ENCODE data around the gene SECISBP2L. TPM values are rescaled to one million over a fixed set of nuclear protein-coding genes. Genes with fewer than 3 reads are reported as not detected.

SECISBP2L gene
- total and polyA plus RNA-seq, 4 experiments from 2014 or later, result 9.1 to 72.9 (median 43.3) TPM

- H3K4me1 Mint-ChIP-seq, result peaks cover 0 to 1% (median 0%) of the 10 kb centered on the region in 4 donors
- no peaks in the 10 kb centered on the region for H3K4me1 ChIP-seq (ENCODE audit: insufficient read depth, low read length)
- DNase-seq, result no peak
- no peaks in the 10 kb centered on the region for H3K27me3 Mint-ChIP-seq
- H3K9me3 ChIP-seq (ENCODE audit: control insufficient read depth in 1 of 2, low read length in 2 of 2), result no peaks in the 10 kb centered on the region
- H3K27ac ChIP-seq (ENCODE audit: low read depth, low read length), result no peak overlapping the region
- peaks cover 41% of the 10 kb centered on the region for H3K36me3 ChIP-seq (ENCODE audit: insufficient read depth, low read length)
- intact Hi-C loops (cut with micrococcal nuclease), result no loop called here
- H3K36me3 Mint-ChIP-seq, result peaks cover 53 to 65% of the 10 kb centered on the region in 2 donors
- no peaks in the 10 kb centered on the region for H3K9me3 Mint-ChIP-seq
- H3K27ac Mint-ChIP-seq, result peak overlapping the region in 2 of 7 donors; percentile 31 to 59
- H3K27me3 ChIP-seq (ENCODE audit: insufficient read depth, low read length), result no peaks in the 10 kb centered on the region
- no peak overlapping the region for H3K4me3 Mint-ChIP-seq
- H3K4me3 ChIP-seq (ENCODE audit: low read length in 2 of 2), result no peak overlapping the region
- ChIA-PET CTCF (ENCODE audit: partially characterized antibody) (interaction anchor here (1.0 kb wide), 1 partner anchor 17 kb away, joined by 4 read pairs; no protein-coding TSS in a partner anchor), POLR2A (ENCODE audit: partially characterized antibody) (no interaction called here)
These were observed 53.7 kb downstream of the SECISBP2L start for GRCh38 chr15:48992545-48992944.

- ChIA-PET POLR2A (ENCODE audit: partially characterized antibody) (no interaction called here), CTCF (ENCODE audit: partially characterized antibody) (interaction anchor here (1.0 kb wide), 2 partner anchors 16 kb away, joined by 4 read pairs; no protein-coding TSS in a partner anchor)
- intact Hi-C loops (cut with micrococcal nuclease), result no loop called here
- peaks cover 39% of the 10 kb centered on the region for H3K36me3 ChIP-seq (ENCODE audit: insufficient read depth, low read length)
- H3K27me3 Mint-ChIP-seq, result no peaks in the 10 kb centered on the region
- no peak overlapping the region for H3K4me3 Mint-ChIP-seq
- peaks cover 48 to 60% of the 10 kb centered on the region in 2 donors for H3K36me3 Mint-ChIP-seq
- H3K4me1 ChIP-seq (ENCODE audit: insufficient read depth, low read length), result no peaks in the 10 kb centered on the region
- H3K9me3 ChIP-seq (ENCODE audit: control insufficient read depth in 1 of 2, low read length in 2 of 2), result no peaks in the 10 kb centered on the region
- no peak overlapping the region for H3K4me3 ChIP-seq (ENCODE audit: low read length in 2 of 2)
- H3K4me1 Mint-ChIP-seq, result peaks cover 0 to 1% (median 0%) of the 10 kb centered on the region in 4 donors
- H3K9me3 Mint-ChIP-seq, result no peaks in the 10 kb centered on the region
- peak overlapping the region in 1 of 7 donors; percentile 31 for H3K27ac Mint-ChIP-seq
- H3K27ac ChIP-seq (ENCODE audit: low read depth, low read length), result no peak overlapping the region
- DNase-seq, result no peak
- no peaks in the 10 kb centered on the region for H3K27me3 ChIP-seq (ENCODE audit: insufficient read depth, low read length)
These were observed 54.1 kb downstream of the SECISBP2L start for GRCh38 chr15:48992096-48992495.

GRCh38 chr15:48989170-48989569, 57.1 kb downstream of the SECISBP2L start:
- peaks cover 29 to 38% of the 10 kb centered on the region in 2 donors for H3K36me3 Mint-ChIP-seq
- Histone ChIP-seq H3K36me3 (ENCODE audit: insufficient read depth, low read length) (peaks cover 22% of the 10 kb centered on the region), H3K27me3 (ENCODE audit: insufficient read depth, low read length) (no peaks in the 10 kb centered on the region), H3K9me3 (ENCODE audit: control insufficient read depth in 1 of 2, low read length in 2 of 2) (no peaks in the 10 kb centered on the region), H3K4me3 (ENCODE audit: low read length in 2 of 2) (no peak overlapping the region), H3K4me1 (ENCODE audit: insufficient read depth, low read length) (no peaks in the 10 kb centered on the region), H3K27ac (ENCODE audit: low read depth, low read length) (no peak overlapping the region)
- H3K27me3 Mint-ChIP-seq, result no peaks in the 10 kb centered on the region
- intact Hi-C loops (cut with micrococcal nuclease), result no loop called here
- no peak overlapping the region for H3K27ac Mint-ChIP-seq
- DNase-seq, result no peak
- CTCF ChIA-PET (ENCODE audit: partially characterized antibody), result interaction anchor here (0.8 to 1.7 kb wide), 3 partner anchors 13 to 317 kb away, joined by 3 to 7 read pairs (median 4); no protein-coding TSS in a partner anchor
- POLR2A ChIA-PET (ENCODE audit: partially characterized antibody), result no interaction called here
- H3K4me3 Mint-ChIP-seq, result no peak overlapping the region
- no peaks in the 10 kb centered on the region for H3K9me3 Mint-ChIP-seq
- H3K4me1 Mint-ChIP-seq, result peaks cover 0 to 1% (median under 1%) of the 10 kb centered on the region in 4 donors

GRCh38 chr15:48987142-48987541, 59.1 kb downstream of the SECISBP2L start:
- intact Hi-C loops (cut with micrococcal nuclease), result no loop called here
- Mint-ChIP-seq H3K36me3 (peaks cover 12 to 21% of the 10 kb centered on the region in 2 donors), H3K27me3 (peaks cover 2 to 3% of the 10 kb centered on the region in 2 donors), H3K27ac (peak overlapping the region in 1 of 7 donors; percentile 0), H3K4me3 (no peak overlapping the region), H3K9me3 (no peaks in the 10 kb centered on the region), H3K4me1 (peaks cover 0 to 1% (median under 1%) of the 10 kb centered on the region in 4 donors)
- Histone ChIP-seq H3K27ac (ENCODE audit: low read depth, low read length) (no peak overlapping the region), H3K27me3 (ENCODE audit: insufficient read depth, low read length) (no peaks in the 10 kb centered on the region), H3K4me1 (ENCODE audit: insufficient read depth, low read length) (no peaks in the 10 kb centered on the region), H3K9me3 (ENCODE audit: control insufficient read depth in 1 of 2, low read length in 2 of 2) (no peaks in the 10 kb centered on the region), H3K36me3 (ENCODE audit: insufficient read depth, low read length) (peaks cover 16% of the 10 kb centered on the region), H3K4me3 (ENCODE audit: low read length in 2 of 2) (no peak overlapping the region)
- ChIA-PET CTCF (ENCODE audit: partially characterized antibody) (interaction anchor here (1.5 to 3.9 kb wide), 2 partner anchors 11 to 125 kb away, joined by 4 to 37 read pairs; no protein-coding TSS in a partner anchor), POLR2A (ENCODE audit: partially characterized antibody) (no interaction called here)
- DNase-seq, result no peak

GRCh38 chr15:48986240-48986639, 60.0 kb downstream of the SECISBP2L start:
- no peak overlapping the region for H3K4me3 ChIP-seq (ENCODE audit: low read length in 2 of 2)
- no peak overlapping the region for H3K27ac ChIP-seq (ENCODE audit: low read depth, low read length)
- DNase-seq, result no peak
- H3K4me1 ChIP-seq (ENCODE audit: insufficient read depth, low read length), result no peaks in the 10 kb centered on the region
- no peaks in the 10 kb centered on the region for H3K9me3 Mint-ChIP-seq
- peaks cover 3 to 9% of the 10 kb centered on the region in 2 donors for H3K27me3 Mint-ChIP-seq
- H3K36me3 Mint-ChIP-seq, result peaks cover 7 to 13% of the 10 kb centered on the region in 2 donors
- ChIA-PET POLR2A (ENCODE audit: partially characterized antibody) (no interaction called here), CTCF (ENCODE audit: partially characterized antibody) (interaction anchor here (3.9 kb wide), 1 partner anchor 10 kb away, joined by 37 read pairs; no protein-coding TSS in a partner anchor)
- peaks cover 8% of the 10 kb centered on the region for H3K36me3 ChIP-seq (ENCODE audit: insufficient read depth, low read length)
- intact Hi-C loops (cut with micrococcal nuclease), result no loop called here
- no peaks in the 10 kb centered on the region for H3K9me3 ChIP-seq (ENCODE audit: control insufficient read depth in 1 of 2, low read length in 2 of 2)
- H3K27ac Mint-ChIP-seq, result no peak overlapping the region
- H3K4me1 Mint-ChIP-seq, result peaks cover 0 to 1% (median under 1%) of the 10 kb centered on the region in 4 donors
- H3K27me3 ChIP-seq (ENCODE audit: insufficient read depth, low read length), result no peaks in the 10 kb centered on the region
- no peak overlapping the region for H3K4me3 Mint-ChIP-seq

GRCh38 chr15:48985516-48985915, 60.7 kb downstream of the SECISBP2L start:
- H3K4me3 ChIP-seq (ENCODE audit: low read length in 2 of 2), result no peak overlapping the region
- peaks cover 4 to 10% of the 10 kb centered on the region in 2 donors for H3K36me3 Mint-ChIP-seq

GRCh38 chr15:48984811-48985352, 61.4 kb downstream of the SECISBP2L start:
- no peaks in the 10 kb centered on the region for H3K4me1 ChIP-seq (ENCODE audit: insufficient read depth, low read length)
- H3K27me3 Mint-ChIP-seq, result peaks cover 9 to 17% of the 10 kb centered on the region in 2 donors
- intact Hi-C loops (cut with micrococcal nuclease), result no loop called here
- POLR2A ChIA-PET (ENCODE audit: partially characterized antibody), result no interaction called here
- no peaks in the 10 kb centered on the region for H3K9me3 ChIP-seq (ENCODE audit: control insufficient read depth in 1 of 2, low read length in 2 of 2)
- no peak overlapping the region for H3K4me3 ChIP-seq (ENCODE audit: low read length in 2 of 2)
- peaks cover 0 to 5% of the 10 kb centered on the region in 2 donors for H3K36me3 Mint-ChIP-seq
- peak overlapping the region in 1 of 7 donors; percentile 25 for H3K27ac Mint-ChIP-seq
- H3K4me1 Mint-ChIP-seq, result peaks cover 0 to 1% (median 0%) of the 10 kb centered on the region in 4 donors
- no peak overlapping the region for H3K4me3 Mint-ChIP-seq
- H3K36me3 ChIP-seq (ENCODE audit: insufficient read depth, low read length), result no peaks in the 10 kb centered on the region
- CTCF ChIA-PET (ENCODE audit: partially characterized antibody), result interaction anchor here (1.1 to 3.9 kb wide), 2 partner anchors 9 to 11 kb away, joined by 4 to 37 read pairs; no protein-coding TSS in a partner anchor
- H3K27me3 ChIP-seq (ENCODE audit: insufficient read depth, low read length), result no peaks in the 10 kb centered on the region
- no peaks in the 10 kb centered on the region for H3K9me3 Mint-ChIP-seq
- no peak overlapping the region for H3K27ac ChIP-seq (ENCODE audit: low read depth, low read length)
- DNase-seq, result no peak

More at GRCh38 chr15:48985516-48985915, 60.7 kb downstream of the SECISBP2L start:
- H3K27ac ChIP-seq (ENCODE audit: low read depth, low read length), result no peak overlapping the region
- DNase-seq, result no peak
- Mint-ChIP-seq H3K9me3 (no peaks in the 10 kb centered on the region), H3K27me3 (peaks cover 6 to 15% of the 10 kb centered on the region in 2 donors), H3K4me1 (peaks cover 0 to 1% (median 0%) of the 10 kb centered on the region in 4 donors), H3K4me3 (no peak overlapping the region), H3K27ac (no peak overlapping the region)
- H3K4me1 ChIP-seq (ENCODE audit: insufficient read depth, low read length), result no peaks in the 10 kb centered on the region
- no peaks in the 10 kb centered on the region for H3K27me3 ChIP-seq (ENCODE audit: insufficient read depth, low read length)
- H3K36me3 ChIP-seq (ENCODE audit: insufficient read depth, low read length), result peaks cover 4% of the 10 kb centered on the region
- H3K9me3 ChIP-seq (ENCODE audit: control insufficient read depth in 1 of 2, low read length in 2 of 2), result no peaks in the 10 kb centered on the region
- POLR2A ChIA-PET (ENCODE audit: partially characterized antibody), result interaction anchor here (0.7 kb wide), 1 partner anchor 25 kb away, joined by 3 read pairs; no protein-coding TSS in a partner anchor
- intact Hi-C loops (cut with micrococcal nuclease), result no loop called here
- CTCF ChIA-PET (ENCODE audit: partially characterized antibody), result interaction anchor here (1.1 to 3.9 kb wide), 2 partner anchors 10 to 12 kb away, joined by 4 to 37 read pairs; no protein-coding TSS in a partner anchor
